H9 (cell line): ENCODE measurements around the gene FARSB. TPM values are rescaled to one million over a fixed set of nuclear protein-coding genes. Genes with fewer than 3 reads are reported as not detected.

Source experiments
- DNase-seq: peaks from one replicate; pipeline ENCODE4 v3.0.0-alpha.2; 2017
- H2AFZ ChIP-seq: one replicate; pipeline ENCODE4 v1.6.1; 2013; ENCODE audit warnings: mild to moderate bottlenecking, low read length, control low read depth, moderate library complexity
- H2AK5ac ChIP-seq: 2 replicates; pipeline ENCODE4 v1.6.1; 2013; ENCODE audit warnings: low read length, control low read depth, mixed read lengths; ENCODE audit not compliant: insufficient read length
- H2BK120ac ChIP-seq: one replicate; pipeline ENCODE4 v1.6.1; 2013; ENCODE audit warnings: low read depth, mild to moderate bottlenecking, low read length, control low read depth, inconsistent platforms; ENCODE audit not compliant: poor library complexity, severe bottlenecking
- H2BK12ac ChIP-seq: 2 replicates; pipeline ENCODE4 v1.6.1; 2013; ENCODE audit warnings: low read length, control low read depth, mixed read lengths, low read depth; ENCODE audit not compliant: insufficient read length
- H2BK15ac ChIP-seq: 2 replicates; pipeline ENCODE4 v1.6.1; 2013; ENCODE audit warnings: low read depth, low read length, control low read depth
- H2BK20ac ChIP-seq: one replicate; pipeline ENCODE4 v1.6.1; 2013; ENCODE audit warnings: low read depth, mild to moderate bottlenecking, low read length, control low read depth, inconsistent platforms; ENCODE audit not compliant: poor library complexity, severe bottlenecking
- H2BK5ac ChIP-seq: 2 replicates; pipeline ENCODE4 v1.6.1; 2013; ENCODE audit warnings: low read length, control low read depth, mixed read lengths; ENCODE audit not compliant: insufficient read length
- H3K14ac ChIP-seq: 2 replicates; pipeline ENCODE4 v1.6.1; 2013; ENCODE audit warnings: low read length, control low read depth; ENCODE audit not compliant: insufficient read depth
- H3K18ac ChIP-seq: 2 replicates; pipeline ENCODE4 v1.6.1; 2013; ENCODE audit warnings: low read depth, mild to moderate bottlenecking, mixed read lengths, low read length, control low read depth; ENCODE audit not compliant: insufficient read length
- H3K23ac ChIP-seq: 2 replicates; pipeline ENCODE4 v1.6.1; 2013; ENCODE audit warnings: low read length, control low read depth, mixed read lengths, low read depth; ENCODE audit not compliant: insufficient read length
- H3K23me2 ChIP-seq: 2 replicates; pipeline ENCODE4 v1.6.1; 2013; ENCODE audit warnings: low read depth, mild to moderate bottlenecking, mixed read lengths, low read length, control low read depth; ENCODE audit not compliant: insufficient read length, poor library complexity, severe bottlenecking
- H3K27ac ChIP-seq: 2 replicates; pipeline ENCODE4 v1.5.1; 2013; ENCODE audit warnings: low read length, control low read depth, mixed read lengths, low read depth; ENCODE audit not compliant: insufficient read length
- H3K27me3 ChIP-seq: 2 replicates; pipeline ENCODE4 v1.6.1; 2013; ENCODE audit warnings: low read length, control low read depth, inconsistent platforms; ENCODE audit not compliant: insufficient read depth
- H3K4ac ChIP-seq: 2 replicates; pipeline ENCODE4 v1.6.1; 2013; ENCODE audit warnings: low read depth, mild to moderate bottlenecking, control low read depth, inconsistent platforms, low read length, moderate library complexity
- H3K4me1 ChIP-seq: 2 replicates; pipeline ENCODE4 v1.6.1; 2013; ENCODE audit warnings: low read length, control low read depth, inconsistent platforms; ENCODE audit not compliant: insufficient read depth
- H3K4me2 ChIP-seq: 2 replicates; pipeline ENCODE4 v1.6.1; 2013; ENCODE audit warnings: low read length, control low read depth, mixed read lengths; ENCODE audit not compliant: insufficient read length, insufficient read depth
- H3K56ac ChIP-seq: 2 replicates; pipeline ENCODE4 v1.6.1; 2013; ENCODE audit warnings: low read depth, mild to moderate bottlenecking, mixed read lengths, low read length, control low read depth; ENCODE audit not compliant: insufficient read length
- H3K79me1 ChIP-seq: 2 replicates; pipeline ENCODE4 v1.6.1; 2013; ENCODE audit warnings: low read depth, mild to moderate bottlenecking, moderate library complexity, low read length, control low read depth, inconsistent platforms; ENCODE audit not compliant: insufficient read depth, poor library complexity, severe bottlenecking
- H3K79me2 ChIP-seq: 2 replicates; pipeline ENCODE4 v1.6.1; 2013; ENCODE audit warnings: low read length, control low read depth, inconsistent platforms; ENCODE audit not compliant: insufficient read depth
- H3K9ac ChIP-seq: 2 replicates; pipeline ENCODE4 v1.6.1; 2013; ENCODE audit warnings: low read length, control low read depth, mixed read lengths; ENCODE audit not compliant: insufficient read length; ENCODE audit errors: extremely low read depth
- H3K9me3 ChIP-seq: one replicate; pipeline ENCODE4 v1.6.1; 2013; ENCODE audit warnings: low read depth, low read length, inconsistent platforms; ENCODE audit not compliant: control insufficient read depth
- H3T11ph ChIP-seq: one replicate; pipeline ENCODE4 v1.6.1; 2013; ENCODE audit warnings: mild to moderate bottlenecking, low read length, control low read depth, inconsistent platforms
- H4K20me1 ChIP-seq: one replicate; pipeline ENCODE4 v1.6.1; 2013; ENCODE audit not compliant: control insufficient read depth, insufficient read length, insufficient read depth
- H4K5ac ChIP-seq: 2 replicates; pipeline ENCODE4 v1.6.1; 2013; ENCODE audit warnings: low read depth, mild to moderate bottlenecking, mixed read lengths, low read length, control low read depth; ENCODE audit not compliant: insufficient read length
- H4K8ac ChIP-seq: replicated peaks from 2 replicates; pipeline ENCODE4 v1.6.1; 2013; ENCODE audit warnings: low read length, control low read depth, mixed read lengths, low read depth; ENCODE audit not compliant: insufficient read length
- H4K91ac ChIP-seq: 2 replicates; pipeline ENCODE4 v1.6.1; 2013; ENCODE audit warnings: low read depth, mild to moderate bottlenecking, moderate library complexity, mixed read lengths, low read length, control low read depth; ENCODE audit not compliant: insufficient read length
- H3K27ac Mint-ChIP-seq, 3 experiments: 2 replicates in 2 of 3; 3 replicates in 1 of 3; pipeline ENCODE4 v1.8.0; 2020 to 2021; ENCODE audit warnings: mixed read lengths in 3 of 3, mild to moderate bottlenecking in 1 of 3, moderate library complexity in 1 of 3
- H3K27me3 Mint-ChIP-seq: 2 replicates; pipeline ENCODE4 v1.8.0; 2021; ENCODE audit warnings: low read depth, mild to moderate bottlenecking, moderate library complexity, mixed read lengths
- H3K36me3 Mint-ChIP-seq, 3 experiments: 2 replicates in 2 of 3; 3 replicates in 1 of 3; pipeline ENCODE4 v1.8.0; 2020 to 2021; ENCODE audit warnings: low read depth in 3 of 3, mixed read lengths in 3 of 3; ENCODE audit not compliant: insufficient read depth in 1 of 3
- H3K4me1 Mint-ChIP-seq, 2 experiments: 2 replicates each; pipeline ENCODE4 v1.8.0; 2020; ENCODE audit warnings: mixed read lengths in 2 of 2
- H3K4me3 Mint-ChIP-seq, 2 experiments: 2 replicates in 1 of 2; 3 replicates in 1 of 2; pipeline ENCODE4 v1.8.0; 2020 to 2021; ENCODE audit warnings: mild to moderate bottlenecking in 2 of 2, mixed read lengths in 2 of 2, moderate library complexity in 1 of 2
- H3K9me3 Mint-ChIP-seq, 2 experiments: 2 replicates in 1 of 2; 3 replicates in 1 of 2; pipeline ENCODE4 v1.8.0; 2020; ENCODE audit warnings: mild to moderate bottlenecking in 2 of 2, mixed read lengths in 2 of 2, moderate library complexity in 1 of 2
- WGBS: extraction: QIAGEN DNeasy Blood & Tissue Kit; methylation state at CpG from one replicate; pipeline ENCODE4 v1.1.7; 2013; ENCODE audit warnings: missing lambda C conversion rate, low lambda C conversion rate, mixed read lengths; ENCODE audit not compliant: insufficient read length; ENCODE audit errors: extremely low coverage; 5-methylcytosine and 5-hydroxymethylcytosine counted together
- total RNA-seq: library from RNA; stranded (reverse); gene quantifications from 2 replicates; pipeline ENCODE4 v1.2.1, GENCODE V29; 2021
- TF ChIP-seq, protein P1 (sequence below): fragments of 200-600 bp; sonication (generic); conservative IDR thresholded peaks from 3 replicates; pipeline ENCODE4 v1.8.0; 2021; ENCODE audit warnings: antibody characterized with exemption, mild to moderate bottlenecking

FARSB gene
- total RNA-seq, 1 experiment from 2014 or later: 32.1 TPM

DNA sequence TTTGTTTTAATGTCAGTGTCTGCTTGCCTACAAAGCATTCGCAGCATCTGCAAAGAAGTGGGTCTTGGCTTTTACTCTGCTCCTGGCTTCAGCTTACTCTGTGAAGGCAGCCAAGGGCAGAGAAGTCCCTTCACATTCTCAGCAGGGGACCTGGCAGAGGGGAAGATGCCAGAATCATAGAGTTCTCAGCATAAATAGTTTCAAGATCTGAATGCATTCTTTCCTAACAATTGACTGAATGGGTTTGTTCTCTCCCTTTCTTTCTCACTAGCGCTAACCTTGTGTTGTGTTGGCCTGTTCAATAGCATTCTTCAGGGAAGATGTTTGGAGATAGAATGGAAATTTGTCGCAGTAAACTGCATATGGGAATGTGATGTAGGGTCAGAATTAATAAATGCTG, 106.9 kb downstream of the FARSB start:
- Histone ChIP-seq H2BK12ac (no peak overlapping the region), H2AK5ac (no peak overlapping the region), H3K4ac (no peak overlapping the region), H2BK5ac (no peak overlapping the region), H3K27me3 (no peaks in the 10 kb centered on the region), H3K9me3 (no peaks in the 10 kb centered on the region), H4K8ac (no peak overlapping the region), H3K14ac (no peak overlapping the region), H3T11ph (no peak overlapping the region), H3K23me2 (no peaks in the 10 kb centered on the region), H3K18ac (no peak overlapping the region), H2AFZ (no peak overlapping the region), H3K79me1 (no peaks in the 10 kb centered on the region), H3K79me2 (no peaks in the 10 kb centered on the region), H3K4me1 (peaks cover 4% of the 10 kb centered on the region), H2BK15ac (no peak overlapping the region), H4K91ac (no peak overlapping the region), H4K5ac (no peak overlapping the region), H3K23ac (no peak overlapping the region), H3K27ac (no peak overlapping the region), H3K4me2 (no peak overlapping the region), H3K9ac (no peak overlapping the region), H2BK20ac (no peak overlapping the region), H2BK120ac (no peak overlapping the region), H4K20me1 (no peaks in the 10 kb centered on the region), H3K56ac (no peak overlapping the region)
- TF ChIP-seq, protein P1, sequence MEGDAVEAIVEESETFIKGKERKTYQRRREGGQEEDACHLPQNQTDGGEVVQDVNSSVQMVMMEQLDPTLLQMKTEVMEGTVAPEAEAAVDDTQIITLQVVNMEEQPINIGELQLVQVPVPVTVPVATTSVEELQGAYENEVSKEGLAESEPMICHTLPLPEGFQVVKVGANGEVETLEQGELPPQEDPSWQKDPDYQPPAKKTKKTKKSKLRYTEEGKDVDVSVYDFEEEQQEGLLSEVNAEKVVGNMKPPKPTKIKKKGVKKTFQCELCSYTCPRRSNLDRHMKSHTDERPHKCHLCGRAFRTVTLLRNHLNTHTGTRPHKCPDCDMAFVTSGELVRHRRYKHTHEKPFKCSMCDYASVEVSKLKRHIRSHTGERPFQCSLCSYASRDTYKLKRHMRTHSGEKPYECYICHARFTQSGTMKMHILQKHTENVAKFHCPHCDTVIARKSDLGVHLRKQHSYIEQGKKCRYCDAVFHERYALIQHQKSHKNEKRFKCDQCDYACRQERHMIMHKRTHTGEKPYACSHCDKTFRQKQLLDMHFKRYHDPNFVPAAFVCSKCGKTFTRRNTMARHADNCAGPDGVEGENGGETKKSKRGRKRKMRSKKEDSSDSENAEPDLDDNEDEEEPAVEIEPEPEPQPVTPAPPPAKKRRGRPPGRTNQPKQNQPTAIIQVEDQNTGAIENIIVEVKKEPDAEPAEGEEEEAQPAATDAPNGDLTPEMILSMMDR: peak; percentile 23; the same call in 2 of the 3 replicates
- Mint-ChIP-seq H3K27me3 (peaks cover 9% of the 10 kb centered on the region), H3K4me1 (peaks cover 17 to 23% of the 10 kb centered on the region in 2 experiments), H3K27ac (peak overlapping the region in 1 of 3 experiments; percentile 73; a peak in 2 of 7 replicates), H3K9me3 (no peaks in the 10 kb centered on the region), H3K4me3 (no peak overlapping the region; a peak in 1 of 5 replicates), H3K36me3 (no peaks in the 10 kb centered on the region)
- WGBS: no CpG with 5 or more reads among the region's 3 CpGs
- peak; percentile 53 for DNase-seq
